Left lung (tissue), 10 donors: Measurements from ENCODE around the gene DENR. TPM values are rescaled to one million over a fixed set of nuclear protein-coding genes. Genes with fewer than 3 reads are reported as not detected.
A peak's percentile ranks its signal among the peaks of the same experiment; 100 is the strongest.

ENCODE experiments used
- ATAC-seq: fragments of 200-7000 bp; cut with Tn5 transposase; one replicate; pipeline ENCODE4 v1.9.1; 2020; ENCODE audit warnings: moderate library complexity
- DNase-seq, 4 donors: peaks; one replicate each; pipeline ENCODE4 v3.0.0-alpha.2; 2013 to 2020
- H3K27ac ChIP-seq, 2 donors: fragments of 200-600 bp; sonication (generic) in 1 of 2; one replicate each; pipeline versions ENCODE4 v1.5.0 to v1.8.0; 2020 to 2021
- H3K27me3 ChIP-seq, 2 donors: fragments of 200-600 bp; sonication (generic) in 1 of 2; one replicate each; pipeline versions ENCODE4 v1.5.0 to v1.8.0; 2020 to 2021
- H3K36me3 ChIP-seq, 2 donors: fragments of 200-600 bp; sonication (generic) in 1 of 2; one replicate each; pipeline versions ENCODE4 v1.5.0 to v1.8.0; 2020 to 2021
- H3K4me1 ChIP-seq, 2 donors: fragments of 200-600 bp; one replicate each; pipeline ENCODE4 v1.8.0; 2021
- H3K4me3 ChIP-seq, 2 donors: fragments of 200-600 bp; sonication (generic) in 1 of 2; one replicate each; pipeline versions ENCODE4 v1.5.0 to v1.8.0; 2020 to 2021; ENCODE audit warnings: mild to moderate bottlenecking in 1 of 2
- H3K9me3 ChIP-seq, 2 donors: fragments of 200-600 bp; sonication (generic) in 1 of 2; one replicate each; pipeline versions ENCODE4 v1.5.0 to v1.8.0; 2020 to 2021
- CTCF ChIP-seq, 2 donors: fragments of 200-600 bp; sonication (generic) in 1 of 2; IDR thresholded peaks; one replicate each; pipeline versions ENCODE4 v1.5.0 to v1.8.0; 2021; ENCODE audit warnings: antibody characterized with exemption in 2 of 2
- intact Hi-C, 2 donors: fragments of 100-400 bp; cut with DNase I; formaldehyde crosslinking; loops; one replicate each; pipeline versions ENCODE4 v1.11.2 to v1.14.2; 2022
- polyA plus RNA-seq, 6 donors: library from polyadenylated mRNA; unstranded; fragments of 120-200 nt; gene quantifications; one replicate each; pipeline ENCODE4 v1.2.1, GENCODE V29; 2013; ENCODE audit not compliant: insufficient read length in 6 of 6
- total RNA-seq, 2 donors: library from RNA; stranded (reverse); fragmentation: NEBNext Ultra II Directional; extraction: Animal tissue kit (Norgen Biotek cat#: 25700); gene quantifications; one replicate each; pipeline ENCODE4 v1.2.1, GENCODE V29; 2021
- donor health status: DM: no; HTN: yes; CAD: no.
- donor health status: DM: no; HTN: no; CAD: no.

Gene DENR
- total and polyA plus RNA-seq, 8 donors, result 35.7 to 102 (median 89.2) TPM

DNA sequence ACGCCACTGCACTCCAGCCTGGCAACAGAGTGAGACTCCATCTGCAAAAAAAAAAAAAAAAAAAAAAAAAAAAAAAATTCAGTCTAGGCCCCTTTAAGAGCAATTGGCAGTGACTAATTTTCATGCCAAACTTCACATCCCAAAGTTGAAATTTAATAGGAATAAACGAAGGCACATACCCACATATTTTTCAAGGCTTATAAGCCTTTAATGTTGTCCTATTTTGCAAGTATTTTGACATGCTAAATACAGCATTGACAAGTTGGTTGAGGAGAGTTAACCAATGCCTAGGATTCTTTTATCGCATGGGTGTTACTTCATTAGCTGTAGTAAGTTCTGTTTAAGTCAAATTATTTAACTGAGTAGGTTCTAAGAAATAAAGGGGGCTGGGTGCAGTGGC, 59.2 kb downstream of the DENR start:
- Histone ChIP-seq H3K4me1 (no peaks in the 10 kb centered on the region), H3K36me3 (no peaks in the 10 kb centered on the region), H3K27ac (no peak overlapping the region), H3K4me3 (no peak overlapping the region), H3K27me3 (no peaks in the 10 kb centered on the region), H3K9me3 (no peaks in the 10 kb centered on the region)
- ATAC-seq, result no peak
- no peak for TF ChIP-seq CTCF (IDR thresholded peaks at IDR 0.05)
- DNase-seq, result no peak
- intact Hi-C loops, result no loop called here

GRCh38 chr12:122813310-122813713, 60.7 kb downstream of the DENR start:
- Histone ChIP-seq H3K27me3 (no peaks in the 10 kb centered on the region), H3K4me3 (no peak overlapping the region), H3K36me3 (no peaks in the 10 kb centered on the region), H3K9me3 (no peaks in the 10 kb centered on the region), H3K27ac (no peak overlapping the region), H3K4me1 (no peaks in the 10 kb centered on the region)
- no peak for ATAC-seq
- intact Hi-C loops, result no loop called here
- TF ChIP-seq CTCF (IDR thresholded peaks at IDR 0.05), result no peak
- DNase-seq, result peak in 1 of 4 donors; percentile 11

DNA sequence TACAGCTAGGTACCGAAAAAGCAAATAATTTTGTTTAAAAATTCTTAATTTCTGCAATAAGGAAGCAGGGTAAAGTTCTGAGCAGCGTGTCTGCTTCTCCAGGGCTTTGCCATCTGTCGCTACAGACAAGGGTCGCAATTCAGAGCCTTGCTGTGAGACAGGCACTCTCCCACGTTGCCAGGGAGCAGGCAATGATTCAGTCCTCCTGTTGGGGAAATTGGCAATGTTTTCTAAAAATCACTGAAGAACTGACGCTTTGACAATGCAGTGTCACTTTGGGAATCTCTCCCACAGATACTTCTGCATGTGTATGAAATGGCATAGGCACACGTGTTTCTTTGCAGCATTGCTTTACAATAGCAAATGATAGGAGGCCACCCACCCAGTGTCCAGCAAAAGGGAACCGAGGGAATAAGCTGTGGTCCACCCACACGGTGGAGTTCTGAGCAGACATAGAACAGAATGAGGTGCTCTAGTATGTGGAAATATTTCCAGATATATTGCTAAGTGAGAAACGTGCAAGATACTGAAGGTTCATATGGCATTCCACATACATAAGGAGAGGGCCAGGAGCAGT, 66.7 kb downstream of the DENR start:
- Histone ChIP-seq H3K4me1 (no peaks in the 10 kb centered on the region), H3K36me3 (no peaks in the 10 kb centered on the region), H3K9me3 (no peaks in the 10 kb centered on the region), H3K27me3 (no peaks in the 10 kb centered on the region), H3K4me3 (no peak overlapping the region), H3K27ac (no peak overlapping the region)
- DNase-seq (no peak), ATAC-seq (no peak)
- no peak for TF ChIP-seq CTCF (IDR thresholded peaks at IDR 0.05)
- intact Hi-C loops, result no loop called here

DNA sequence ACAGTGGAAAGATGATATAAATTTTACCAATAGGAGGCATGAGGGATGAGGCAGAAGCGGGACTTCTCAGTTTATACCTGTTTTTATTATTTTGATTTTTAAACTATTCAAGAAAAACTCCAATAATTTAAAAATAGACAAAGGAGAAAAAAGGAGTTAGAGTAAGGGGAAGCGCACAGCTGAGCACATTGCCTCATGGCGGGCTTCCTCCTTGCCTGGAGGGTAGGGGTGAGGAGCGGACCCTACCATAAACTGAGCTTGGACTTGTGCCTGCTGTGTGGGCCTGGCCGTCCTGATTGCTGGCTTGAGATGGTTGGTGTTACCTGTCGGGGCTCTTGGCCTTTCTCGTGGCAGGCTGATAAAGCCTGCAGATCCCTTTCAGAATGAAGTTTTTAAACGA, 67.5 kb downstream of the DENR start:
- ATAC-seq (no peak), DNase-seq (peak in 1 of 4 donors; percentile 14)
- intact Hi-C loops, result no loop called here
- no peaks in the 10 kb centered on the region for H3K27me3 ChIP-seq
- no peak for TF ChIP-seq CTCF (IDR thresholded peaks at IDR 0.05)
- no peak overlapping the region for H3K27ac ChIP-seq
- H3K36me3 ChIP-seq, result no peaks in the 10 kb centered on the region
- H3K4me3 ChIP-seq, result no peak overlapping the region
- no peaks in the 10 kb centered on the region for H3K9me3 ChIP-seq
- no peaks in the 10 kb centered on the region for H3K4me1 ChIP-seq

Other genes with a start within 250 kb of the DENR start
- gene RSRC2, start 225.9 kb upstream of the DENR start, total RNA-seq, result 10 to 100 TPM; 49.6 to 63.5 TPM
- 100 to 1,000 TPM; 203 to 283 (median 213) TPM for gene RSRC2, start 225.9 kb upstream of the DENR start, polyA plus RNA-seq
- gene KNTC1, start 225.6 kb upstream of the DENR start, total RNA-seq, result 10 to 100 TPM; 13.6 to 25.5 TPM
- gene KNTC1, start 225.6 kb upstream of the DENR start, polyA plus RNA-seq, result 10 to 100 TPM; 44.9 to 64.7 (median 57.2) TPM
- gene HCAR2, start 49.5 kb upstream of the DENR start, total RNA-seq, result 1 to 10 TPM; 3.3 to 5.1 TPM
- gene HCAR2, start 49.5 kb upstream of the DENR start, polyA plus RNA-seq, result under 1 TPM; 0.10 to 0.33 (median 0.19) TPM
- gene HCAR3, start 36.0 kb upstream of the DENR start, total RNA-seq, result 1 to 10 TPM; 2.1 to 2.8 TPM
- under 1 TPM in 4 of 6 donors, not detected in 2; 0.07 to 0.17 (median 0.15) TPM for gene HCAR3, start 36.0 kb upstream of the DENR start, polyA plus RNA-seq
- gene HCAR1, start 22.0 kb upstream of the DENR start, total RNA-seq, result under 1 TPM; 0.47 to 0.55 TPM
- gene HCAR1, start 22.0 kb upstream of the DENR start, polyA plus RNA-seq, result under 1 TPM; 0.29 to 0.66 (median 0.57) TPM
- 1 to 10 TPM in 1 of 2 donors, under 1 TPM in 1; 0.38 to 1.2 TPM for gene CCDC62, start 21.7 kb downstream of the DENR start, total RNA-seq
- under 1 TPM; 0.28 to 0.69 (median 0.35) TPM for gene CCDC62, start 21.7 kb downstream of the DENR start, polyA plus RNA-seq
- gene HIP1R, start 82.6 kb downstream of the DENR start, total RNA-seq, result 10 to 100 TPM; 32.0 to 33.1 TPM
- gene HIP1R, start 82.6 kb downstream of the DENR start, polyA plus RNA-seq, result 10 to 100 TPM; 23.7 to 36.7 (median 29.2) TPM
- gene VPS37B, start 143.3 kb downstream of the DENR start, total RNA-seq, result 10 to 100 TPM; 33.9 to 35.8 TPM
- 10 to 100 TPM; 23.2 to 32.9 (median 26.4) TPM for gene VPS37B, start 143.3 kb downstream of the DENR start, polyA plus RNA-seq
- 1 to 10 TPM; 4.5 to 7.7 TPM for gene ABCB9, start 213.6 kb downstream of the DENR start, total RNA-seq
- 10 to 100 TPM in 1 of 6 donors, 1 to 10 TPM in 5; 8.2 to 11.8 (median 8.7) TPM for gene ABCB9, start 213.6 kb downstream of the DENR start, polyA plus RNA-seq
- gene OGFOD2, start 222.4 kb downstream of the DENR start, total RNA-seq, result 10 to 100 TPM; 20.3 to 20.6 TPM
- gene OGFOD2, start 222.4 kb downstream of the DENR start, polyA plus RNA-seq, result 10 to 100 TPM; 14.2 to 20.8 (median 15.9) TPM
- 100 to 1,000 TPM; 122 to 133 TPM for gene ARL6IP4, start 227.9 kb downstream of the DENR start, total RNA-seq
- 100 to 1,000 TPM; 146 to 198 (median 170) TPM for gene ARL6IP4, start 227.9 kb downstream of the DENR start, polyA plus RNA-seq